ENCODE results near the gene COL8A2.

The COL8A2 gene

GRCh38 chr1:36157115-36157903 lies 32.3 kb upstream of the COL8A2 start:
- DNase-seq, result no peak

- DNase-seq, result peak; percentile 68
Observed at GRCh38 chr1:36156329-36157114, 31.5 kb upstream of the COL8A2 start.

- DNase-seq, result peak; percentile 86
Observed at GRCh38 chr1:36155408-36156328, 30.6 kb upstream of the COL8A2 start, which contains the start of gene MAP7D1. TSS of gene MAP7D1 (plus strand) at chr1:36156160. CDS start at chr1:36156418, 258 bp downstream.

- DNase-seq, result no peak
Observed at GRCh38 chr1:36154765-36155407, 29.9 kb upstream of the COL8A2 start.

GRCh38 chr1:36154335-36154734 lies 29.3 kb upstream of the COL8A2 start:
- DNase-seq, result no peak

- DNase-seq, result no peak
Observed at GRCh38 chr1:36153476-36153875, 28.5 kb upstream of the COL8A2 start.

- peak; percentile 53 for DNase-seq
Observed at GRCh38 chr1:36151845-36152203, 26.8 kb upstream of the COL8A2 start.

- no peak for DNase-seq
Observed at GRCh38 chr1:36151134-36151844, 26.3 kb upstream of the COL8A2 start.

GRCh38 chr1:36150296-36151133 lies 25.5 kb upstream of the COL8A2 start:
- peak; percentile 61 for DNase-seq

- DNase-seq, result no peak
Observed at GRCh38 chr1:36149973-36150295, 24.9 kb upstream of the COL8A2 start.

GRCh38 chr1:36149237-36149972 lies 24.4 kb upstream of the COL8A2 start, which contains the start of gene TRAPPC3:
TSS of gene TRAPPC3 (minus strand) at chr1:36149486. CDS start at chr1:36149378, 108 bp downstream.
- DNase-seq, result peak; percentile 100

GRCh38 chr1:36148821-36149236 lies 23.8 kb upstream of the COL8A2 start:
- DNase-seq, result no peak

- DNase-seq, result no peak
Observed at GRCh38 chr1:36144413-36144812, 19.4 kb upstream of the COL8A2 start.

GRCh38 chr1:36143424-36143823 lies 18.4 kb upstream of the COL8A2 start:
- no peak for DNase-seq

GRCh38 chr1:36142121-36142520 lies 17.1 kb upstream of the COL8A2 start:
- DNase-seq, result no peak

- DNase-seq, result no peak
Observed at GRCh38 chr1:36139521-36139920, 14.5 kb upstream of the COL8A2 start.

GRCh38 chr1:36137776-36138175 lies 12.8 kb upstream of the COL8A2 start:
- no peak for DNase-seq

GRCh38 chr1:36137226-36137625 lies 12.2 kb upstream of the COL8A2 start:
- DNase-seq, result no peak

GRCh38 chr1:36136535-36136934 lies 11.5 kb upstream of the COL8A2 start:
- no peak for DNase-seq

GRCh38 chr1:36135796-36136195 lies 10.8 kb upstream of the COL8A2 start:
- no peak for DNase-seq
